Middle frontal gyrus (tissue), 1 donor: ENCODE data around the gene SMCO4.
A peak's percentile ranks its signal among the peaks of the same experiment; 100 is the strongest.
"Not testable (repeated sequence)": the region's sequence is repeated elsewhere in the genome, so short reads cannot be mapped to it uniquely, and the experiment has no call there.

Experiments
- DNase-seq: peaks from one replicate; pipeline ENCODE4 v3.0.0-alpha.2; 2015; ENCODE audit warnings: low spot score; ENCODE audit errors: extremely low spot score

SMCO4 gene

GRCh38 chr11:93560199-93560932 is 17.2 kb upstream of the SMCO4 start:
- no peak for DNase-seq

- DNase-seq = no peak
These were observed 16.5 kb upstream of the SMCO4 start for GRCh38 chr11:93559681-93560080.

GRCh38 chr11:93552874-93553273 is 9.7 kb upstream of the SMCO4 start:
- no peak for DNase-seq

DNA sequence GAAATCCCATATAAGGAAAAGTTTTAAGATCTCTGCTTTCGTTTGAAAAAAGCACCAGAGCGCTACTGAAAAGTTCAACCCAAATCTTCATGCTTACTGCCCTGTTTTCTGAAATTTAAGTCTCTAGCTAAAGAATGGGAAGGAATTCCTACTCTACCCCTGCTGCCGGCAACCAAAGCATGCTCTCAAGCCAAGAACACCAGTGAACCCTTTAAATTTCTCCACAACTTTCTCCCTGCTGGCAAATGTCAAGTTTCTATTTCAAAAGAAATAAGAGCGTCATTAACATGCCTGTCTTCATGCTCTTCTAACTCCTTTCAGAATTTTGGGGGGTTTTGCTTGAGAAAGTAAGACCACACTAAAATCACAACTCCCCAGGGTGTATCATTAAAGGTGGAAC is 6.8 kb upstream of the SMCO4 start:
- DNase-seq = no peak

DNA sequence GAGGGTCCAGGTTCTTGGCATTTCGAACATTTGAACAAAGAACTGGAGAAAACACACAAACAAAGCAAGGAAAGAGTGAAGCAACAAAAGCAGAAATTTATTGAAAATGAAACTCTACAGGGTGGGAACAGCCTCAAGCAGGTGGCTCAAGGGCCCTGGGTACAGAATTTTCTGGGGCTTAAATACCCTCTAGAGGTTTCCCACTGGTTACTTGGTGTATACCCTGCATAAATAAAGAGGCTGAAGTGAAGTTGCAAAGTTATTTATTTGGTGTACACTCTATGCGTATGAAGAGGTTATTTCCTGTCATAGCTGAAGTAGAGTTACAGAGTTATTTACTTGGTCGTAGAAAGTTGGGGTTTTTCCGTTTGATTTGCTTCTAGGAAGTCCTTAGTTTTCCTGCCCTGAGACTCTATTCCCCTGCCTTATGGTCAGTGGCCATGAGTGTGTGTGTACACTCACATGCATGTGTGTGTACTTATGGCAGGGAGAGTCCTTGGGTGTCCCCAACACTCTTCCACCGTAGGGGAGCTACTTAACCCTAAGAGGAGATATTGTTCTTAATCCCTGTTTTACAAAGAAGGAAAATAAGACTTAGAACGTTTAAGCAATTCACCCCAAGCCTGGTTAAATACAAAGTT is 5.6 kb upstream of the SMCO4 start:
- no peak for DNase-seq

DNA sequence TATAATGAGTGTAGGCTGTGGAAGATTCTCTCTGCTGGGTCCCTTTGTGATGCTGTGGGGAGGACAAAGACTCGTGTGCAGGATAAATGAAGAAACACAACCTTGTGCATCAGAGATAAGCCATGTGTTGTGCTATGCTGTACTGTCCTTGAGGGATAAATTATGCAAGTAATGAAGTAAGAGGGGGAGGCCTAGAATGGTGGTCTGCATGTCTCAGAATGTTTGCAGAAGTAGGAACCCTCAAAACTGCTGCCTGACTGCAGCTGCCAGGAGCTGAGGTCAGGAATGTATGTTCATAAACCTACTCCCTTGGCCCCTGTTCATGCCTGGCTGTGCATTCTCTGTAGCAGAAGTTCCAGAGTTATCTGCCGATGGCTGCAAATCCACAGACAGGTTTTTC is 4.6 kb upstream of the SMCO4 start:
- no peak for DNase-seq

DNA sequence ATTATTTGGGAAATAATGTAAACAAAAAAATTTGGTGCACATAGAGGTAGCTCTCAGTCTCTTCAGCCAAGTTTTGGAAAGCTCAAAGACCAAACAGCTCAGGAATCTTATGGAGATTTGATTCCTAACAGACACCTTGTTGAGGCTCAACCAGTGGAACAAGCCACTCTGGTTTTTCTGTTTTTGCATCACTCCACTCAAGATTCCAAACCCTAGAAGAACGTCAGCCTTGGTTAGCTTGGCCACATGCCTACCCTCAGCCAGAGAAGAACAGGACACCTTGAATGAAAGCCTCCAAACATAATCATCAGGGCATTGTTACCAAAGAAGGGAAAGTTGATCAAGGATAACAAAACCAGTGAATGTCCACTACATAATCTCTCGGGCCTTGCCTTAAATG is 3.8 kb upstream of the SMCO4 start:
- no peak for DNase-seq

GRCh38 chr11:93545566-93545965 is 2.4 kb upstream of the SMCO4 start:
- no peak for DNase-seq

DNA sequence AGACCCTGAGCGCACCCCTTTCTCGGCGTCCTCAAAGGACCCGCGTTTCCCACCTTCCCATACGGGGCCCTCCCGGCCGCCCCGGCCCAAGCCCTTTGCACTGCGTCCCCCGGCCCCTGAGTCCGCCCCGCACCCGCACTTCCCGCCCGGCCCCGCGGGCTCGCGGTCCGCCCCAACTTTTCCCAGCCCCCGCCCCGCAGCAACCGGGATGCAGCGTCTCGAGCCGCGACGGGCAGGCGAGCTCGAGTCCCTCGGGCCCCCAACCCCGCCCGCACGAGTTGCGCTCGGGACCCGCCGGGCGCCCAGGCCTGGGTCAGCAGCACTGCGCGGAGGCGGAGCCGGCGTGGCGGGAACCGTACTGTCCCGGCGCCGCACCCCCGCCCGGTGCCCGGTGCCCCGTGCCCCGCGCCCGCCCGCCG is 371 bp downstream of the SMCO4 start:
- DNase-seq = no peak

- DNase-seq = peak; percentile 9
These were observed 1.0 kb downstream of the SMCO4 start for GRCh38 chr11:93541884-93542810.

DNA sequence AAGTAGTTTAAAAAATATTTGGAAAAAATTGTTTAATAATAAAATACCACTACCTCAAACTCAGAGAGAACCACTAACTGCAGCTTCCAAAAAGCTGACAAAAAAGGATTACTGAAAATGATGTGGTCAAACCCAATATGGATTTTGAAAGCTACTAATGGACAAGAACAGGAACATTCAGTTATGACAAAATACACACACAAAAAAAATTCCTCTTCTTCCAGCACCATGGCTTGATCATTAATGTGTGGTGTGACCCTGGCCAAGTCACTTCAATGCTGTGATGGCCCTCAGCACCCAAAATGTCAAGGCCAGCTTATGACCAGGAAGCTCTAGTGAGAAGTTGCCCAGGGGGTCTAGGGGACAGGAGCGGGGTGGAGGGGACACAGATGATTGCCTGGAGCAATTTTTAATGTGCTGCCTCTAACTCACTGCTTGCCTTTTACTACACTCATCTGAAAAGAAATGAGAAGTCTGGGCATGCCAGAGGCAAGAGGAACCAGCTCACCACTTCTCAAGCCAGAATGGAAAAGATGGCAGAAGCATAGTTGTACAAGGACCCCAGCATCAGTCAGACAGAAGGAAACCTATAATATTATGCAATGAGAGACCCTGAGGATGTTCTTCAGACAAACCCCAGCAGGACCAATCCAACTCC is 2.2 kb downstream of the SMCO4 start:
- no peak for DNase-seq

- no peak for DNase-seq
These were observed 2.9 kb downstream of the SMCO4 start for GRCh38 chr11:93540337-93540736.

GRCh38 chr11:93537767-93538261 is 5.4 kb downstream of the SMCO4 start:
- DNase-seq = no peak

GRCh38 chr11:93537049-93537448 is 6.1 kb downstream of the SMCO4 start:
- peak; percentile 53 for DNase-seq

- DNase-seq = no peak
These were observed 6.9 kb downstream of the SMCO4 start for GRCh38 chr11:93536101-93536861.

DNA sequence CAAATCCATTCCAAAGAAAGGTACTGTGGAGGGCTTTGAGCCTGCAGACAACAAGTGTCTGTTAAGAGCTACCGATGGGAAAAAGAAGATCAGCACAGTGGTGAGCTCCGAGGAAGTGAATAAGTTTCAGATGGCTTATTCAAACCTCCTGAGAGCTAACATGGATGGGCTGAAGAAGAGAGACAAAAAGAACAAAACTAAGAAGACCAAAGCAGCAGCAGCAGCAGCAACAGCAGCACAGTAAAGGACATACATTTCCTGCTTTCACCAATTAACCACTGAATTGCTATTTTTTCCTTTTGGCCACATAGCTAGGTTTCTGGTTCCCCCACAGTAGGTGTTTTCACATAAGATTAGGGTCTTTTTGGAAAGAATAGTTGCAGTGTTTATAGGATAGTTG is 7.6 kb downstream of the SMCO4 start:
- DNase-seq = not testable (repeated sequence)

GRCh38 chr11:93532806-93533205 is 10.4 kb downstream of the SMCO4 start:
- DNase-seq = no peak

GRCh38 chr11:93532281-93532789 is 10.9 kb downstream of the SMCO4 start:
- DNase-seq = no peak

DNA sequence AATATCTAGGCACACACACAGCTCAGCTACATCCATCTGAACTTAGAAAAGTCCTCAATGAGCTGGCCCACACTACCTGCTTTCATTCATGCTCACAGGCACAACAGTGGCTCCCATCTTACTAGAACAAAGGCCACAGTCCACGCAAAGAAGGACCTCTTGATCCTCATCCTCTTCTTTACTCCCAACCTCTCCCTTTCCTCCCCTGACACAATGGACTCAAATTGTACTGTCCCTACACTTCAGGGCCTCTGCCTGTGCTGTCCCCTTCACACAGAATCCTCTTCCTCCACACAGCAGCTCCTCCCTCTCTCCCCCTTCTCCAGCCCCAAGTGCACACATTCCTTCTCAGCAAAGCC is 12.7 kb downstream of the SMCO4 start:
- DNase-seq = no peak

DNA sequence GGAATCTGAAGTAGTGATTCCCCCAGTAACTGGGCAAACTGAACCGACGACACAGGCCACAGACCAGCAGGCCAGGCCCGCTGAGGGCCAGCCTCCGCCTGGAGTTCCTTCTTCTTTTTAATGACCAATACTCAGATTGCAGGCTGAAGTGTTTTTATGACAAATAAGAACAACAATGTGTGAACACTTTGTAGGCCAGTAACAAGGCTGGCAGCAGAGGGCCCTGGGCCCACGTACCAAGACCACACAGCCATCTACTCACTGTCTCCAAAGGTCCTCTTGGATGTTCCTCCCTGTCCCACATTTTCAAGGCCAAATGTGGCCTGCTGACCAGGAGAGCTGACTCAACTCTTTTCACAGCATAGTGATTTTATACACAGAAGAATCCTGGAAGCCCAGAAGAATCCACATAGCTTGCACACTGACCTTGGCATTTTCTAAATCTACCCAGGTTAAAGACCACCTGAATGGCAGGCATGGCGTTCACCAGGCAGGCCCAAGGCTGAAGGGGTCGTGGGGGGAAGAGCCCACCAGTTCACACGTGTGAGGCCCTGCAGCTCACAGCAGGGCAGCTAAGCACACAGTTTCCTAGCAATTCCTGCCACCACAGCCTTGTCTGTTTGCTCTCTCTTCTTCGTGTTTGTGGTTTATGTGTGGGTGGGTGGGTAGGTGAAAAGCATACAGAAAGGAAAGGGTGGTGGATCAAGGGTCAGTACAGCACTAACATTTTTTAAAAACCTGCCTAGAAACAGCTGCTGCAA is 13.3 kb downstream of the SMCO4 start:
- DNase-seq = no peak
